HL-60 (cell line): ENCODE data around the gene LRMDA.

ENCODE experiments used
- DNase-seq, 2 experiments: peaks; one replicate each; pipeline ENCODE4 v3.0.0-alpha.2; 2010 to 2020; ENCODE audit warnings: low read depth in 1 of 2, low spot score in 1 of 2
- H3K27ac ChIP-seq: fragments of 250-450 bp; sonication (Bioruptor Pico); replicated peaks from 2 replicates; pipeline ENCODE4 v1.5.1; 2020; ENCODE audit warnings: mild to moderate bottlenecking, moderate library complexity
- H3K27me3 ChIP-seq: fragments of 250-450 bp; sonication (Bioruptor Pico); 2 replicates; pipeline ENCODE4 v1.5.1; 2021; ENCODE audit warnings: mild to moderate bottlenecking, moderate library complexity; ENCODE audit not compliant: insufficient read depth, poor library complexity, severe bottlenecking
- H3K4me3 ChIP-seq: replicated peaks from 2 replicates; pipeline ENCODE4 v1.5.1; 2011; ENCODE audit warnings: mild to moderate bottlenecking, control low read depth, low read length; ENCODE audit not compliant: insufficient read depth
- CTCF ChIP-seq: IDR thresholded peaks from one replicate; pipeline ENCODE4 v1.5.1; 2011; ENCODE audit warnings: low read length, control low read depth, inconsistent platforms; ENCODE audit not compliant: insufficient read depth
- GABPA ChIP-seq: IDR thresholded peaks from 2 replicates; pipeline ENCODE4 v1.6.1; 2012; ENCODE audit warnings: low read depth
- POLR2AphosphoS5 ChIP-seq: IDR thresholded peaks from 2 replicates; pipeline ENCODE4 v1.6.1; 2012; ENCODE audit warnings: low read depth
- REST ChIP-seq: IDR thresholded peaks from 2 replicates; pipeline ENCODE4 v1.6.1; 2012; ENCODE audit warnings: low read depth; ENCODE audit not compliant: insufficient replicate concordance
- SPI1 ChIP-seq: IDR thresholded peaks from 2 replicates; pipeline ENCODE4 v1.6.1; 2012; ENCODE audit warnings: low read depth, mild to moderate bottlenecking, borderline replicate concordance

Gene LRMDA

GRCh38 chr10:76327441-76327840, 896.0 kb downstream of the LRMDA start:
- no peaks in the 10 kb centered on the region for H3K27me3 ChIP-seq
- H3K27ac ChIP-seq = no peak overlapping the region
- no peak for TF ChIP-seq CTCF
- no peak for TF ChIP-seq POLR2AphosphoS5
- no peak for TF ChIP-seq SPI1
- no peak overlapping the region for H3K4me3 ChIP-seq
- DNase-seq = no peak

GRCh38 chr10:76328348-76328747, 896.9 kb downstream of the LRMDA start:
- no peak overlapping the region for H3K27ac ChIP-seq
- TF ChIP-seq CTCF = no peak
- no peak for TF ChIP-seq REST
- no peak for TF ChIP-seq GABPA
- no peak for TF ChIP-seq POLR2AphosphoS5
- no peak for TF ChIP-seq SPI1
- H3K27me3 ChIP-seq = no peaks in the 10 kb centered on the region
- H3K4me3 ChIP-seq = no peak overlapping the region
- DNase-seq = no peak

- no peak overlapping the region for H3K27ac ChIP-seq
- H3K4me3 ChIP-seq = no peak overlapping the region
- no peaks in the 10 kb centered on the region for H3K27me3 ChIP-seq
- DNase-seq = no peak
- no peak for TF ChIP-seq POLR2AphosphoS5
- no peak for TF ChIP-seq GABPA
- no peak for TF ChIP-seq SPI1
- TF ChIP-seq CTCF = no peak
- no peak for TF ChIP-seq REST
Measured at GRCh38 chr10:76329891-76330575, 898.6 kb downstream of the LRMDA start.

- DNase-seq = no peak
- no peak overlapping the region for H3K27ac ChIP-seq
- TF ChIP-seq SPI1 = no peak
- no peak for TF ChIP-seq GABPA
- TF ChIP-seq POLR2AphosphoS5 = no peak
- no peak for TF ChIP-seq REST
- no peak for TF ChIP-seq CTCF
- H3K4me3 ChIP-seq = no peak overlapping the region
- H3K27me3 ChIP-seq = no peaks in the 10 kb centered on the region
Measured at GRCh38 chr10:76331742-76332141, 900.3 kb downstream of the LRMDA start.
